Left cardiac atrium (tissue), 4 donors: ENCODE measurements around the gene FYB1. TPM values are rescaled to one million over a fixed set of nuclear protein-coding genes. Genes with fewer than 3 reads are reported as not detected.
A peak's percentile ranks its signal among the peaks of the same experiment; 100 is the strongest.

ENCODE experiments used
- ATAC-seq, 2 donors: fragments of 200-7000 bp; cut with Tn5 transposase; one replicate each; pipeline ENCODE4 v1.9.1; 2020; ENCODE audit warnings: mild to moderate bottlenecking in 2 of 2, moderate library complexity in 2 of 2
- DNase-seq: peaks from one replicate; pipeline ENCODE4 v3.0.0-alpha.2; 2020
- intact Hi-C, 2 donors: fragments of 100-400 bp; cut with DNase I; formaldehyde crosslinking; loops; one replicate each; pipeline versions ENCODE4 v1.14.1 to v1.15.1; 2022 to 2023
- total RNA-seq, 2 donors: library from RNA; stranded (reverse); fragmentation: NEBNext Ultra II Directional; extraction: Animal tissue kit (Norgen Biotek cat#: 25700); gene quantifications; one replicate each; pipeline ENCODE4 v1.2.1, GENCODE V29; 2021
- donor health status: DM: no; HTN: yes; CAD: no.
- donor health status: DM: no; HTN: yes; CAD: no; lungs with severe emphysema.
- donor health status: DM: yes; HTN: yes; CAD: no.
- donor health status: Dilated cardiomyopathy.

FYB1 gene
- total RNA-seq, 2 donors from 2014 or later, result 5.0 to 13.4 TPM

GRCh38 chr5:39079147-39079546 is 140.2 kb downstream of the FYB1 start:
- intact Hi-C loops, result loop anchor here in 1 of 2 donors (5.0 kb wide), 1 partner anchor 72 kb away; no protein-coding TSS in a partner anchor
- DNase-seq (no peak), ATAC-seq (no peak)

DNA sequence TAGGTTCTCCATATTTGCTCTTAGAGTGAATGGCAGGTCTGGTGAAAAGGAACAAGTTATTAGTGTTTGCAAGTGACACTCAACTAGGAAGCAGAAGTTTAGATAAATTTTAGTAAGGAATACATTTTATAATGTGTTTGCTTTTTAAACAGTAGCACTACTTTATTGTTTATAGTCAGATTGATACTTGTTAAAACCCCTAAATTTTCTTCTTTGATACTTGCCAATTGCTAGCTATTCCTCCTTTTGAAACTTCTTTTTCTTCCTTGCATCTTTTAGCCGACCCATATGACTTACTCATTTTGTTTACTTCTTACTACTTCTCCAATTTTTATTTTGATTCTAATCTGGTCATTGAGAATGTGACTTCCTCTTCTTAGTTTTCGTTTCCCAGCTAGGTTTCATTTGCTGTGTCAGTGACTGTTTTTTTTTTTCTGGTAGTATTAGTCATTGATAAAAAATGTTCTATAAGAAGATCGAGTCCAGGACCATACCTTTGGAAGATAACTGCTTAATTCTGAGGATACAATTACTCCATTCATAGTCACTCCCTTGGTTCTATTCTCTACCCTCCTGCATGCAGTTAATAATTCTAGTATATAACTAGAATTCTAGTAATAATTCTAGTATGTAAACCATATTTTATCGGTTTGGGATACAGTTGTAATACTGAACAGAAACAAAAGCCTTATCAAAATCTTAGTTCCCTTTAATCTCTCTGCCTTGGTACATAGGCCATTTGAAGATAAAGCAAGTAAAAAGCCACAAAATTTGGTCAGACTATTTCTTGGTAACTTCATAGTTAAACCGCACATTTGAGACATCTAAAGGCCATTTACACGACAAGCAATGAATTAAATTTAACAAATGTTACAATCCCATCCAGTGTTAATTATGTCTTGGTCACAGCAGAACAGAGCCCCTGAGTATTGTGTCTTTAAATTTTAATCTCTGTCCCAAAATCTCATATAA is 142.3 kb downstream of the FYB1 start:
- DNase-seq (no peak), ATAC-seq (no peak)
- intact Hi-C loops, result loop anchor here in 1 of 2 donors (5.0 kb wide), 1 partner anchor 70 kb away; no protein-coding TSS in a partner anchor

GRCh38 chr5:39076101-39076756 is 143.1 kb downstream of the FYB1 start:
- intact Hi-C loops, result loop anchor here in 1 of 2 donors (5.0 kb wide), 1 partner anchor 69 kb away; no protein-coding TSS in a partner anchor
- no peak for ATAC-seq
- no peak for DNase-seq

GRCh38 chr5:39074017-39074814 is 145.1 kb downstream of the FYB1 start, which contains the start of gene RICTOR:
RICTOR (minus strand) TSS chr5:39074399; CDS start chr5:39074377, 22 bp downstream.
- DNase-seq (peak; percentile 94), ATAC-seq (peak; percentile 96 to 97)
- intact Hi-C loops, result no loop called here

DNA sequence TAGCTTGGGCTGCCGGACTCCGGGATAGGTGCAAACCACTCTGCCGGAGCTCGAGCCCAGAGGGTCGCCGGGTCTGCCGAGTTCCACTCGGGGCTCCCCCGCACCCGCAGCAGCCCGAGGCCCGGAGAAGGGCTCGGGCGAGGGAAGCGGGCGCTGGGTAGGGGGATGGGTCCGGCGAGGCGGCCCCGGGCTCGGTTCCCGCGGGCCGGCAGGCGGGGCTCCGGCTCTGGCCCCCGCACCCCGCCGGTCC is 145.7 kb downstream of the FYB1 start:
- intact Hi-C loops, result no loop called here
- ATAC-seq, result peak in 1 of 2 donors; percentile 48
- no peak for DNase-seq

- intact Hi-C loops, result no loop called here
- DNase-seq, result peak; percentile 23
- ATAC-seq, result peak; percentile 4 to 5
These were observed 146.2 kb downstream of the FYB1 start for GRCh38 chr5:39072925-39073766.

- DNase-seq, result no peak
- ATAC-seq, result no peak
- intact Hi-C loops, result no loop called here
These were observed 151.3 kb downstream of the FYB1 start for GRCh38 chr5:39068099-39068498.

GRCh38 chr5:39064450-39064849 is 154.9 kb downstream of the FYB1 start:
- intact Hi-C loops, result no loop called here
- no peak for ATAC-seq
- DNase-seq, result no peak

DNA sequence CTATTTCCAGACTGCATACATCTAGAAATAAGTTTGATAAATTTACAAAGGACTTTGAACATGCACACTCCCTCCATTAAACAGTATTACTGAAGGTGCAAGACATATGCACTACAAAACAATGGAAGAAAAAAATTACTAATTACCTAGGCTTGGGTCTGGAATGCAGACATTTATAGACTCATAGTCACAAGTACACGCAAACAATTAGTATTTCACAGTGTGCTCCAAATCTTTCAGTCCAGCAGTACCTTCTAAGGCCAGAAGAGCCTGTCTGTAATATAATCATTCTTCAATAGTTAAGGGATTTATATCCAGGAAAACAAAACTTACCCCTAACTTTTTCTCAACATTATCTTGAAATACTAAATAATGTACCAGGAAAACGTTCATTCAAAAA is 156.3 kb downstream of the FYB1 start:
- no peak for ATAC-seq
- no peak for DNase-seq
- intact Hi-C loops, result no loop called here

DNA sequence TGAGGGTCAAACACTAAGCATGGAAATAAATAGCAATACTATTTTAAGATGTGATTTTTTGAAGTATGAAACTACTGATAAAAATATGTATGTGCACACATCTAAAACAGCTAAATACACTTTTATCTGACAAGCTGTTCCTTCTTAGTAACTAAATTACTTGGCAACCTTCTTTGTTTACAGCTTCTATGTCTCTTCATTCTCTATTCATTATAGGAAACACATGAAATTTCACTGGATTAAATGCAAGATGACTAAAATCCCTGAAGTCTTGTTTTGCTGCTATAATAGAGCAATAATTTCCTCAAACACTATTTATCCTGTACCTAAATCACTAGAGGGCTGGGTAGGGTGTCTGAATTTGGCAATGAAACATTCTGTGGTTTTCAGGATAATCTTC is 156.8 kb downstream of the FYB1 start:
- ATAC-seq (no peak), DNase-seq (no peak)
- intact Hi-C loops, result no loop called here

GRCh38 chr5:39062104-39062503 is 157.3 kb downstream of the FYB1 start:
- intact Hi-C loops, result no loop called here
- ATAC-seq, result no peak

DNA sequence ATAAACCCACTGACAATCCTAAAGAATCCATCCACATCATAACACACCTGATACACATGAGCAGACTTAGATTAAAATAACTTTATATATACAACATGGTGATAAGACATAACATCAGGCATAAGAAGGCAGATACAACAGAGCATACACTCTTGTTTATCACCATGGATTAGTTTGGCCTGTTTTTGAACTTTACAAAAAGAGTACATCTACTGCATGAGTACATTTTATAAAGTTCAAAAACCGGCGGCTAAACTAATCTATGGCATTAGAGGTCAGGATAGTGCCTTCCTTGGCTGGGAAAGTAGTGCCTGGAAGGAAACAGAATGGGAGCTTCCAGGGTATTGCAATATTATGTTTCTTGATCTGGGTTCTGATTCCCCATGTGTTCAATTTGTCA is 160.3 kb downstream of the FYB1 start:
- DNase-seq (no peak), ATAC-seq (no peak)
- intact Hi-C loops, result no loop called here

More at GRCh38 chr5:39062104-39062503, 157.3 kb downstream of the FYB1 start:
- no peak for DNase-seq

- no peak for DNase-seq
- intact Hi-C loops, result no loop called here
- no peak for ATAC-seq
These were observed 161.0 kb downstream of the FYB1 start for GRCh38 chr5:39058178-39058921.

- DNase-seq, result no peak
- no peak for ATAC-seq
- intact Hi-C loops, result no loop called here
These were observed 161.6 kb downstream of the FYB1 start for GRCh38 chr5:39057734-39058133.

GRCh38 chr5:39055768-39056398 is 163.5 kb downstream of the FYB1 start:
- intact Hi-C loops, result no loop called here
- ATAC-seq, result no peak

More at GRCh38 chr5:39055768-39056398, 163.5 kb downstream of the FYB1 start:
- no peak for DNase-seq
